ENCODE measurements around the gene RUNDC3A. TPM values are rescaled to one million over a fixed set of nuclear protein-coding genes. Genes with fewer than 3 reads are reported as not detected.

Gene RUNDC3A
- total RNA-seq: under 1 TPM in 1 of 2 experiments, not detected in 1; 0.19 TPM
- polyA plus RNA-seq: under 1 TPM in 1 of 2 donors, not detected in 1; 0.28 TPM

DNA sequence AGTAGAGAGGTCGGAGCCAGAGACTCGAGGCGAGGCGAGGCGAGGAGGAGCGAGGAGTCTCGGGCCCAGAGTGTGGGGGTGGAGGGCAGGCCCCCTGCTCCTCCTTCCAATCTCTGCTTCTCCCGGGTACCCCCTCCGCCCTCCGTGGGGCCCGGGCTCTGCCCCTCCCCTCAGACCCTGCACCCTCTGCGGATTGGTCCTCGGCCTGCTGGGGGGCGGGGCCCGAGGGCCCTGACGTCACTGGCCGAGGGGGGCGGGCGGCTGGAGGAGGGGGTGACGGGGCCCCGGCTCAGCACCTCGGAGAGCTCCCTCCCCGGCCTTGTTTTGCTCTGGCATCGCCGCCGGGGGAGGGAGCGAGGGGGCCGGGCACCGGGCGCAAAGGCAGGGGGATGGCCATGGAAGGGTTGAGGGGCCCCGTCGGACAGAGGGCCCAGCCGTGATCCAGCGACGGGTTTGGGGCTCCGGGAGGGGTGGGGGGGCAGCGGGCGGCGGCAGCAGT is at the start of gene RUNDC3A:
Gene RUNDC3A (plus strand): TSS at position 282 of the 499 bp plus-strand sequence. CDS start 232 bp downstream, outside the sequence.
- no peaks in the 10 kb centered on the region for H3K36me3 ChIP-seq (ENCODE audit: insufficient read depth, low read length)
- Mint-ChIP-seq H3K4me3 (peak within 1 kb of the TSS; percentile 19 to 80 (median 58)), H3K36me3 (no peaks in the 10 kb centered on the region), H3K4me1 (peaks cover 0 to 26% (median 19%) of the 10 kb centered on the region in 4 donors), H3K27me3 (peaks cover 10 to 32% of the 10 kb centered on the region in 2 donors), H3K27ac (peak within 1 kb of the TSS in 2 of 7 donors; percentile 43 to 50), H3K9me3 (no peaks in the 10 kb centered on the region)
- no peak within 1 kb of the TSS for H3K27ac ChIP-seq (ENCODE audit: low read depth, low read length)
- no peak within 1 kb of the TSS for H3K4me3 ChIP-seq (ENCODE audit: low read length in 2 of 2)
- DNase-seq: peak; percentile 81 to 85 (median 82)
- peaks cover 3% of the 10 kb centered on the region for H3K27me3 ChIP-seq (ENCODE audit: insufficient read depth, low read length)
- H3K4me1 ChIP-seq (ENCODE audit: insufficient read depth, low read length): peaks cover 16% of the 10 kb centered on the region
- intact Hi-C loops (cut with micrococcal nuclease): loop anchor here (1.0 kb wide), 2 partner anchors 16 to 90 kb away; partner anchors contain the start of gene SLC25A39
- ChIA-PET CTCF (ENCODE audit: partially characterized antibody) (interaction anchor here (2.3 to 3.8 kb wide), 2 partner anchors 23 to 98 kb away, joined by 7 to 11 read pairs; no protein-coding TSS in a partner anchor), POLR2A (ENCODE audit: partially characterized antibody) (interaction anchor here (1.0 to 2.8 kb wide), 7 partner anchors 17 to 92 kb away, joined by 3 to 13 read pairs (median 4); partner anchors contain the start of genes SLC25A39 and UBTF)
- no peaks in the 10 kb centered on the region for H3K9me3 ChIP-seq (ENCODE audit: control insufficient read depth in 1 of 2, low read length in 2 of 2)

DNA sequence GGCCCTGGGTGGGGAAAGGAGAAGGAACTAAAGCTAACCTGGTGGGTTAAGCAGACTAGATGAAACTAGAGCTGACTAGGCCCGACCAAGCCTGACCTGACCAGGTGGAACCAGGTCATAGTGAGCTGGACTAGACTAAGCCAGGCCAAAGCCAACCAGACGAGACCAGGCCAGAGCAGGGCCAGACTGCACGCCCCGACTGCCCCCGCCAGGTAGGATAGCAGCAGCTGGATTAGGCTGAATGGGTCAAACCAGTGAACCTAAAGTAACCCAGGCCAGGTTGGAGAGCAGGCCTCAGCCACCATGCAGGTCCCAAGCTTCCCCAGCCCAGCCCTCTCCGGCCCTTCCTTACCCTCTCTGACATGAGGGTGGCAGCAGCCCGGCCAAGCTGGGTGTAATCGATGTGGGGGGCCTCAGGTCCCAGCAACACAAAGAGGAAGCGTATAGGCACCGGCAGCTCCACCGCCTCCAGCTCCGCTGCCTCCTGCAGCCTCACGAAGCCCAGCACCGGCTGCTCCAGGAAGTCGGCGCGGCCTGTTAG is 49.5 kb upstream of the RUNDC3A start:
- POLR2A ChIA-PET (ENCODE audit: partially characterized antibody): interaction anchor here (0.8 kb wide), 1 partner anchor 41 kb away, joined by 3 read pairs; no protein-coding TSS in a partner anchor
- H3K27ac Mint-ChIP-seq: no peak overlapping the region

GRCh38 chr17:44260296-44260695 is 48.1 kb upstream of the RUNDC3A start:
- ChIA-PET CTCF (ENCODE audit: partially characterized antibody) (interaction anchor here (0.9 kb wide), 1 partner anchor 60 kb away, joined by 3 read pairs; no protein-coding TSS in a partner anchor), POLR2A (ENCODE audit: partially characterized antibody) (no interaction called here)
- Mint-ChIP-seq H3K4me3 (no peak overlapping the region), H3K9me3 (no peaks in the 10 kb centered on the region), H3K27ac (no peak overlapping the region), H3K36me3 (no peaks in the 10 kb centered on the region), H3K4me1 (no peaks in the 10 kb centered on the region), H3K27me3 (peaks cover 1 to 4% of the 10 kb centered on the region in 2 donors)
- no peak overlapping the region for H3K27ac ChIP-seq (ENCODE audit: low read depth, low read length)
- H3K9me3 ChIP-seq (ENCODE audit: control insufficient read depth in 1 of 2, low read length in 2 of 2): no peaks in the 10 kb centered on the region
- H3K4me1 ChIP-seq (ENCODE audit: insufficient read depth, low read length): no peaks in the 10 kb centered on the region
- no peak overlapping the region for H3K4me3 ChIP-seq (ENCODE audit: low read length in 2 of 2)
- no peaks in the 10 kb centered on the region for H3K36me3 ChIP-seq (ENCODE audit: insufficient read depth, low read length)
- intact Hi-C loops (cut with micrococcal nuclease): no loop called here
- DNase-seq: no peak
- no peaks in the 10 kb centered on the region for H3K27me3 ChIP-seq (ENCODE audit: insufficient read depth, low read length)

More for the DNA sequence above, 49.5 kb upstream of the RUNDC3A start:
- H3K36me3 Mint-ChIP-seq: no peaks in the 10 kb centered on the region
- CTCF ChIA-PET (ENCODE audit: partially characterized antibody): no interaction called here
- Histone ChIP-seq H3K4me1 (ENCODE audit: insufficient read depth, low read length) (no peaks in the 10 kb centered on the region), H3K27me3 (ENCODE audit: insufficient read depth, low read length) (no peaks in the 10 kb centered on the region), H3K9me3 (ENCODE audit: control insufficient read depth in 1 of 2, low read length in 2 of 2) (no peaks in the 10 kb centered on the region), H3K4me3 (ENCODE audit: low read length in 2 of 2) (no peak overlapping the region), H3K36me3 (ENCODE audit: insufficient read depth, low read length) (no peaks in the 10 kb centered on the region), H3K27ac (ENCODE audit: low read depth, low read length) (no peak overlapping the region)
- DNase-seq: no peak
- peaks cover 1 to 4% of the 10 kb centered on the region in 2 donors for H3K27me3 Mint-ChIP-seq
- H3K4me3 Mint-ChIP-seq: no peak overlapping the region
- H3K4me1 Mint-ChIP-seq: no peaks in the 10 kb centered on the region
- intact Hi-C loops (cut with micrococcal nuclease): no loop called here
- no peaks in the 10 kb centered on the region for H3K9me3 Mint-ChIP-seq

DNA sequence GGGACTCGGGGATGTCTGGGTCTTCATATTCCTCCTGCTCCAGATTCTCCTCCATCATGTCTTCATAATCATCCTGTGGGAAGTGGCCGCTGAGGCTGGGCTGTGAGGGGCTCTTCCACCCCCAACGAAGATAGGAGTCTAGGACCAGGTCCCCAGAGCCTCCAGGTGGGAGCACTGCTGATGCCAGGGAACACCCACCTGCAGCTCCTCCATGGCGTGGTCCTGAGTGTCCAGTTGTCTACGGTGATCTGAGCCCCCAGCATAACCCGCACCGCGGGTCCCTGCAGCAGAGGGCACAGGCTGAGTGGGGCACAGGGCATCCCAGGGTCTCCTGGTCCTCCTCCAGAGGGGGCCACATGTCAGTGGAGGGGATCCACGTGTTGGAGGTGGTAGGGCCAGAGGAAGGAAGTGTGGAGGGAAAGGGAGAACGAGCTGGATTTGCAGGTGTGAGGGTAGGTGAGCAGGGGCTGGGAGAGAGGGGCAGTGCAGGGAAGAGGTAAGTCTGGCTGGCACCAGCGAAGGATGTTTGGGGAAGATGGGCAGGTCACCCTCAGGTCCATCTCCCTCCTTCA is 45.7 kb upstream of the RUNDC3A start:
- no peaks in the 10 kb centered on the region for H3K9me3 Mint-ChIP-seq
- peaks cover 1 to 2% of the 10 kb centered on the region in 2 donors for H3K27me3 Mint-ChIP-seq
- Histone ChIP-seq H3K36me3 (ENCODE audit: insufficient read depth, low read length) (no peaks in the 10 kb centered on the region), H3K27me3 (ENCODE audit: insufficient read depth, low read length) (no peaks in the 10 kb centered on the region), H3K4me1 (ENCODE audit: insufficient read depth, low read length) (no peaks in the 10 kb centered on the region), H3K27ac (ENCODE audit: low read depth, low read length) (no peak overlapping the region), H3K9me3 (ENCODE audit: control insufficient read depth in 1 of 2, low read length in 2 of 2) (no peaks in the 10 kb centered on the region), H3K4me3 (ENCODE audit: low read length in 2 of 2) (no peak overlapping the region)
- no peak overlapping the region for H3K27ac Mint-ChIP-seq
- ChIA-PET CTCF (ENCODE audit: partially characterized antibody) (no interaction called here), POLR2A (ENCODE audit: partially characterized antibody) (no interaction called here)
- no peak for DNase-seq
- H3K4me1 Mint-ChIP-seq: no peaks in the 10 kb centered on the region
- H3K4me3 Mint-ChIP-seq: no peak overlapping the region
- no peaks in the 10 kb centered on the region for H3K36me3 Mint-ChIP-seq
- intact Hi-C loops (cut with micrococcal nuclease): no loop called here

- no peak overlapping the region for H3K4me3 ChIP-seq (ENCODE audit: low read length in 2 of 2)
- peaks cover 0 to 1% of the 10 kb centered on the region in 2 donors for H3K27me3 Mint-ChIP-seq
- H3K4me3 Mint-ChIP-seq: no peak overlapping the region
- no peak overlapping the region for H3K27ac ChIP-seq (ENCODE audit: low read depth, low read length)
- no peaks in the 10 kb centered on the region for H3K4me1 Mint-ChIP-seq
- no peaks in the 10 kb centered on the region for H3K36me3 ChIP-seq (ENCODE audit: insufficient read depth, low read length)
- no peaks in the 10 kb centered on the region for H3K27me3 ChIP-seq (ENCODE audit: insufficient read depth, low read length)
- H3K36me3 Mint-ChIP-seq: no peaks in the 10 kb centered on the region
- intact Hi-C loops (cut with micrococcal nuclease): no loop called here
- no peaks in the 10 kb centered on the region for H3K9me3 Mint-ChIP-seq
- no peaks in the 10 kb centered on the region for H3K9me3 ChIP-seq (ENCODE audit: control insufficient read depth in 1 of 2, low read length in 2 of 2)
- H3K4me1 ChIP-seq (ENCODE audit: insufficient read depth, low read length): no peaks in the 10 kb centered on the region
- ChIA-PET POLR2A (ENCODE audit: partially characterized antibody) (no interaction called here), CTCF (ENCODE audit: partially characterized antibody) (no interaction called here)
- no peak for DNase-seq
- peak overlapping the region in 2 of 7 donors; percentile 43 to 75 for H3K27ac Mint-ChIP-seq
These were observed 45.0 kb upstream of the RUNDC3A start for GRCh38 chr17:44263345-44263902.

- Mint-ChIP-seq H3K36me3 (no peaks in the 10 kb centered on the region), H3K27me3 (no peaks in the 10 kb centered on the region), H3K4me1 (no peaks in the 10 kb centered on the region), H3K9me3 (no peaks in the 10 kb centered on the region), H3K4me3 (no peak overlapping the region), H3K27ac (peak overlapping the region in 1 of 7 donors; percentile 1)
- ChIA-PET CTCF (ENCODE audit: partially characterized antibody) (interaction anchor here (1.0 to 1.6 kb wide), 2 partner anchors 21 to 49 kb away, joined by 3 to 6 read pairs; no protein-coding TSS in a partner anchor), POLR2A (ENCODE audit: partially characterized antibody) (no interaction called here)
- DNase-seq: no peak
- no peaks in the 10 kb centered on the region for H3K4me1 ChIP-seq (ENCODE audit: insufficient read depth, low read length)
- H3K36me3 ChIP-seq (ENCODE audit: insufficient read depth, low read length): no peaks in the 10 kb centered on the region
- intact Hi-C loops (cut with micrococcal nuclease): no loop called here
- no peak overlapping the region for H3K27ac ChIP-seq (ENCODE audit: low read depth, low read length)
- no peak overlapping the region for H3K4me3 ChIP-seq (ENCODE audit: low read length in 2 of 2)
- H3K9me3 ChIP-seq (ENCODE audit: control insufficient read depth in 1 of 2, low read length in 2 of 2): no peaks in the 10 kb centered on the region
- H3K27me3 ChIP-seq (ENCODE audit: insufficient read depth, low read length): no peaks in the 10 kb centered on the region
These were observed 41.8 kb upstream of the RUNDC3A start for GRCh38 chr17:44266402-44267164.

- Mint-ChIP-seq H3K36me3 (no peaks in the 10 kb centered on the region), H3K27ac (no peak overlapping the region), H3K4me1 (no peaks in the 10 kb centered on the region), H3K27me3 (no peaks in the 10 kb centered on the region), H3K4me3 (no peak overlapping the region), H3K9me3 (no peaks in the 10 kb centered on the region)
- no peak for DNase-seq
- POLR2A ChIA-PET (ENCODE audit: partially characterized antibody): no interaction called here
- no peaks in the 10 kb centered on the region for H3K9me3 ChIP-seq (ENCODE audit: control insufficient read depth in 1 of 2, low read length in 2 of 2)
- no peaks in the 10 kb centered on the region for H3K4me1 ChIP-seq (ENCODE audit: insufficient read depth, low read length)
- no peaks in the 10 kb centered on the region for H3K36me3 ChIP-seq (ENCODE audit: insufficient read depth, low read length)
- intact Hi-C loops (cut with micrococcal nuclease): no loop called here
- no peaks in the 10 kb centered on the region for H3K27me3 ChIP-seq (ENCODE audit: insufficient read depth, low read length)
- no peak overlapping the region for H3K27ac ChIP-seq (ENCODE audit: low read depth, low read length)
- no peak overlapping the region for H3K4me3 ChIP-seq (ENCODE audit: low read length in 2 of 2)
- CTCF ChIA-PET (ENCODE audit: partially characterized antibody): interaction anchor here (1.0 to 1.6 kb wide), 2 partner anchors 21 to 49 kb away, joined by 3 to 6 read pairs; no protein-coding TSS in a partner anchor
These were observed 41.3 kb upstream of the RUNDC3A start for GRCh38 chr17:44267165-44267455.
